SK-N-SH (cell line): ENCODE data around the gene KRTAP10-10. TPM values are rescaled to one million over a fixed set of nuclear protein-coding genes. Genes with fewer than 3 reads are reported as not detected.
"Not testable (repeated sequence)": the region's sequence is repeated elsewhere in the genome, so short reads cannot be mapped to it uniquely, and the experiment has no call there.

ENCODE experiments used
- CTCF ChIA-PET: fragments of 300-600, 350-600 bp; formaldehyde crosslinking; extraction: SDS; loops from one replicate; lab custom pipeline; 2021; lab: Yijun Ruan, JAX
- POLR2A ChIA-PET: fragments of 350-600 bp; sonication (Branson Sonifier 250); formaldehyde crosslinking; extraction: SDS; loops from one replicate; lab custom pipeline; 2020; ENCODE audit warnings: antibody characterized with exemption, inconsistent platforms; lab: Yijun Ruan, JAX
- DNase-seq: peaks from one replicate; pipeline ENCODE4 v3.0.0; 2012
- H2AFZ ChIP-seq: fragments of 200-600 bp; sonication (generic); 2 replicates; pipeline ENCODE4 v1.8.1; 2016; ENCODE audit warnings: antibody characterized with exemption, mild to moderate bottlenecking, low read depth
- H3F3A ChIP-seq: fragments of 200-600 bp; sonication (generic); replicated peaks from 2 replicates; pipeline ENCODE3; 2016; ENCODE audit warnings: antibody characterized with exemption, mild to moderate bottlenecking; ENCODE audit not compliant: insufficient read depth
- H3K27ac ChIP-seq, 2 experiments: fragments of 200-500 bp in 1 of 2; fragments of 200-600 bp in 1 of 2; sonication (Bioruptor generic) in 1 of 2; sonication (generic), shearing (Covaris generic) in 1 of 2; 2 replicates each; pipeline versions ENCODE4 v1.5.1 to v1.6.1; 2014 to 2016; ENCODE audit warnings: low read depth in 2 of 2, inconsistent platforms in 1 of 2, low read length in 1 of 2, mild to moderate bottlenecking in 1 of 2, mixed read lengths in 1 of 2
- H3K27me3 ChIP-seq: fragments of 200-600 bp; sonication (generic), shearing (Covaris generic); 2 replicates; pipeline ENCODE4 v1.6.1; 2016; ENCODE audit warnings: mixed run types; ENCODE audit not compliant: insufficient read depth
- H3K36me3 ChIP-seq, 2 experiments: fragments of 200-500 bp in 1 of 2; fragments of 200-600 bp in 1 of 2; sonication (Bioruptor generic) in 1 of 2; sonication (generic) in 1 of 2; replicated peaks in 1 of 2; 2 replicates each; pipeline versions ENCODE3 to v1.5.1; 2014 to 2016; ENCODE audit warnings: low read length in 1 of 2, mild to moderate bottlenecking in 1 of 2; ENCODE audit not compliant: insufficient read depth in 2 of 2, control insufficient read depth in 1 of 2
- H3K4me1 ChIP-seq, 2 experiments: fragments of 200-500 bp in 1 of 2; fragments of 200-600 bp in 1 of 2; sonication (Bioruptor generic) in 1 of 2; sonication (generic), shearing (Covaris generic) in 1 of 2; 2 replicates each; pipeline versions ENCODE4 v1.5.1 to v1.6.1; 2014 to 2016; ENCODE audit warnings: low read depth in 1 of 2, low read length in 1 of 2, mixed run types in 1 of 2; ENCODE audit not compliant: insufficient read depth in 2 of 2, control insufficient read depth in 1 of 2
- H3K4me2 ChIP-seq: fragments of 200-600 bp; sonication (generic), shearing (Covaris generic); 2 replicates; pipeline ENCODE4 v1.6.1; 2017; ENCODE audit warnings: mixed run types
- H3K4me3 ChIP-seq, 2 experiments: fragments of 200-500 bp in 1 of 2; fragments of 200-600 bp in 1 of 2; sonication (Bioruptor generic) in 1 of 2; sonication (generic), shearing (Covaris generic) in 1 of 2; 2 replicates each; pipeline versions ENCODE4 v1.5.1 to v1.8.1; 2014 to 2016; ENCODE audit warnings: low read depth in 2 of 2, inconsistent platforms in 1 of 2, low read length in 1 of 2, mild to moderate bottlenecking in 1 of 2, mixed read lengths in 1 of 2, moderate library complexity in 1 of 2
- H3K79me2 ChIP-seq: fragments of 200-600 bp; sonication (generic); 2 replicates; pipeline ENCODE4 v1.8.1; 2017; ENCODE audit warnings: mild to moderate bottlenecking; ENCODE audit not compliant: insufficient read depth
- H3K9ac ChIP-seq: fragments of 200-600 bp; sonication (generic); 2 replicates; pipeline ENCODE4 v1.6.1; 2017; ENCODE audit warnings: mixed run types
- H3K9me2 ChIP-seq: fragments of 200-600 bp; sonication (generic); 2 replicates; pipeline ENCODE4 v1.6.1; 2017; ENCODE audit warnings: mixed run types
- H3K9me3 ChIP-seq: fragments of 200-600 bp; sonication (generic); 2 replicates; pipeline ENCODE4 v1.6.1; 2017; ENCODE audit warnings: mixed run types, mild to moderate bottlenecking, moderate library complexity
- H4K20me1 ChIP-seq: fragments of 200-600 bp; sonication (generic); 2 replicates; pipeline ENCODE4 v1.6.1; 2017; ENCODE audit warnings: mild to moderate bottlenecking, mixed run types; ENCODE audit not compliant: insufficient read depth
- ELF1 ChIP-seq: IDR thresholded peaks from 2 replicates; pipeline ENCODE4 v1.4.0; 2012
- EP300 ChIP-seq, 2 experiments: IDR thresholded peaks; 2 replicates each; pipeline versions ENCODE4 v1.4.0 to v1.6.1; 2012; ENCODE audit warnings: borderline replicate concordance in 1 of 2, low read depth in 1 of 2, low read length in 1 of 2
- EZH2phosphoT487 ChIP-seq: fragments of 200-600 bp; sonication (generic); IDR thresholded peaks from 2 replicates; pipeline ENCODE4 v1.6.1; 2017; ENCODE audit warnings: low read depth, mixed run types, mild to moderate bottlenecking, antibody characterized with exemption, moderate library complexity, borderline replicate concordance
- FOSL2 ChIP-seq: IDR thresholded peaks from 2 replicates; pipeline ENCODE4 v1.4.0; 2012; ENCODE audit warnings: low read depth, mild to moderate bottlenecking, moderate library complexity, borderline replicate concordance
- FOXM1 ChIP-seq: IDR thresholded peaks from 2 replicates; pipeline ENCODE4 v1.4.0; 2012; ENCODE audit warnings: low read depth, mild to moderate bottlenecking
- GABPA ChIP-seq: IDR thresholded peaks from 2 replicates; pipeline ENCODE4 v1.4.0; 2012; ENCODE audit warnings: low read depth, mild to moderate bottlenecking
- GATA2 ChIP-seq: sonication (generic); formaldehyde crosslinking; IDR thresholded peaks from 2 replicates; pipeline ENCODE4 v1.5.0; 2020; ENCODE audit warnings: mild to moderate bottlenecking, missing genetic modification reagents
- JUND ChIP-seq: IDR thresholded peaks from 2 replicates; pipeline ENCODE4 v1.4.0; 2012
- MAX ChIP-seq: IDR thresholded peaks from 2 replicates; pipeline ENCODE4 v1.4.0; 2012; ENCODE audit warnings: low read depth
- MEF2A ChIP-seq: IDR thresholded peaks from 2 replicates; pipeline ENCODE4 v1.4.0; 2012; ENCODE audit warnings: low read depth, borderline replicate concordance
- NFIC ChIP-seq: IDR thresholded peaks from 2 replicates; pipeline ENCODE4 v1.4.0; 2012; ENCODE audit warnings: borderline replicate concordance
- NRF1 ChIP-seq: IDR thresholded peaks from 2 replicates; pipeline ENCODE4 v1.6.1; 2012; ENCODE audit warnings: low read depth, mild to moderate bottlenecking, low read length
- RAD21 ChIP-seq: IDR thresholded peaks from 2 replicates; pipeline ENCODE4 v1.6.1; 2012; ENCODE audit warnings: mild to moderate bottlenecking, low read length
- RXRA ChIP-seq: IDR thresholded peaks from 2 replicates; pipeline ENCODE4 v1.4.0; 2012; ENCODE audit warnings: low read depth, mild to moderate bottlenecking, borderline replicate concordance
- SMC3 ChIP-seq: IDR thresholded peaks from 2 replicates; pipeline ENCODE4 v1.6.1; 2012; ENCODE audit warnings: low read depth, low read length, improper control_type of control experiment
- YY1 ChIP-seq: IDR thresholded peaks from 2 replicates; pipeline ENCODE4 v1.4.0; 2012; ENCODE audit warnings: low read depth, mild to moderate bottlenecking
- WGBS: methylation state at CpG from one replicate; pipeline ENCODE4 v1.1.6; 2017; ENCODE audit warnings: low lambda C conversion rate; 5-methylcytosine and 5-hydroxymethylcytosine counted together
- polyA plus RNA-seq, 3 experiments: library from polyadenylated mRNA; depleted of rRNA; stranded (reverse); fragments of >200 nt; gene quantifications; 2 replicates each; pipeline ENCODE4 v1.2.3, GENCODE V29; 2012
- TF ChIP-seq, protein P1 (sequence below): fragments of 150-350 bp; IDR thresholded peaks from 2 replicates; pipeline ENCODE4 v1.6.1; 2016; ENCODE audit warnings: mild to moderate bottlenecking, low read depth, low read length
- TF ChIP-seq, protein P2 (sequence below): IDR thresholded peaks from 2 replicates; pipeline ENCODE4 v1.6.1; 2012; ENCODE audit warnings: mild to moderate bottlenecking, low read depth, low read length, moderate library complexity
- TF ChIP-seq, protein P3 (sequence below): IDR thresholded peaks from 2 replicates; pipeline ENCODE4 v1.4.0; 2012; ENCODE audit warnings: low read depth, borderline replicate concordance
- TF ChIP-seq, protein P4 (sequence below): IDR thresholded peaks from 2 replicates; pipeline ENCODE4; 2012

The KRTAP10-10 gene
- polyA plus RNA-seq, 1 of the 3 experiments (the other 2 are of a cell fraction): not detected

- Histone ChIP-seq H3K27me3 (peaks cover 45% of the 10 kb centered on the region), H3K4me3 (no peak overlapping the region), H3K27ac (no peak overlapping the region), H3K9ac (no peak overlapping the region), H3K79me2 (no peaks in the 10 kb centered on the region), H3K4me1 (no peaks in the 10 kb centered on the region), H3K9me3 (no peaks in the 10 kb centered on the region), H3K9me2 (no peaks in the 10 kb centered on the region), H3K4me2 (no peak overlapping the region), H4K20me1 (no peaks in the 10 kb centered on the region), H3F3A (no peaks in the 10 kb centered on the region), H3K36me3 (no peaks in the 10 kb centered on the region), H2AFZ (no peak overlapping the region)
- CTCF ChIA-PET: interaction anchor here (0.5 kb wide), 1 partner anchor 9 kb away, joined by 3 read pairs; no protein-coding TSS in a partner anchor
- POLR2A ChIA-PET: no interaction called here
- DNase-seq: no peak
- 2% methylated on average over 6 of the region's 6 CpGs for WGBS
- TF ChIP-seq MEF2A: no peak
- TF ChIP-seq NFIC: no peak
- TF ChIP-seq YY1: no peak
- TF ChIP-seq GABPA: no peak
- no peak for TF ChIP-seq FOXM1
- no peak for TF ChIP-seq RAD21
- no peak for TF ChIP-seq EZH2phosphoT487
- TF ChIP-seq GATA2 (CRISPR knock-in tag): no peak
- no peak for TF ChIP-seq RXRA
- TF ChIP-seq, protein P1, sequence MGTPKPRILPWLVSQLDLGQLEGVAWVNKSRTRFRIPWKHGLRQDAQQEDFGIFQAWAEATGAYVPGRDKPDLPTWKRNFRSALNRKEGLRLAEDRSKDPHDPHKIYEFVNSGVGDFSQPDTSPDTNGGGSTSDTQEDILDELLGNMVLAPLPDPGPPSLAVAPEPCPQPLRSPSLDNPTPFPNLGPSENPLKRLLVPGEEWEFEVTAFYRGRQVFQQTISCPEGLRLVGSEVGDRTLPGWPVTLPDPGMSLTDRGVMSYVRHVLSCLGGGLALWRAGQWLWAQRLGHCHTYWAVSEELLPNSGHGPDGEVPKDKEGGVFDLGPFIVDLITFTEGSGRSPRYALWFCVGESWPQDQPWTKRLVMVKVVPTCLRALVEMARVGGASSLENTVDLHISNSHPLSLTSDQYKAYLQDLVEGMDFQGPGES: no peak
- TF ChIP-seq EP300 (IDR thresholded peaks at IDR 0.05; ENCODE audit: borderline replicate concordance in 1 of 2, low read depth in 1 of 2, low read length in 1 of 2): no peak
- TF ChIP-seq, protein P2, sequence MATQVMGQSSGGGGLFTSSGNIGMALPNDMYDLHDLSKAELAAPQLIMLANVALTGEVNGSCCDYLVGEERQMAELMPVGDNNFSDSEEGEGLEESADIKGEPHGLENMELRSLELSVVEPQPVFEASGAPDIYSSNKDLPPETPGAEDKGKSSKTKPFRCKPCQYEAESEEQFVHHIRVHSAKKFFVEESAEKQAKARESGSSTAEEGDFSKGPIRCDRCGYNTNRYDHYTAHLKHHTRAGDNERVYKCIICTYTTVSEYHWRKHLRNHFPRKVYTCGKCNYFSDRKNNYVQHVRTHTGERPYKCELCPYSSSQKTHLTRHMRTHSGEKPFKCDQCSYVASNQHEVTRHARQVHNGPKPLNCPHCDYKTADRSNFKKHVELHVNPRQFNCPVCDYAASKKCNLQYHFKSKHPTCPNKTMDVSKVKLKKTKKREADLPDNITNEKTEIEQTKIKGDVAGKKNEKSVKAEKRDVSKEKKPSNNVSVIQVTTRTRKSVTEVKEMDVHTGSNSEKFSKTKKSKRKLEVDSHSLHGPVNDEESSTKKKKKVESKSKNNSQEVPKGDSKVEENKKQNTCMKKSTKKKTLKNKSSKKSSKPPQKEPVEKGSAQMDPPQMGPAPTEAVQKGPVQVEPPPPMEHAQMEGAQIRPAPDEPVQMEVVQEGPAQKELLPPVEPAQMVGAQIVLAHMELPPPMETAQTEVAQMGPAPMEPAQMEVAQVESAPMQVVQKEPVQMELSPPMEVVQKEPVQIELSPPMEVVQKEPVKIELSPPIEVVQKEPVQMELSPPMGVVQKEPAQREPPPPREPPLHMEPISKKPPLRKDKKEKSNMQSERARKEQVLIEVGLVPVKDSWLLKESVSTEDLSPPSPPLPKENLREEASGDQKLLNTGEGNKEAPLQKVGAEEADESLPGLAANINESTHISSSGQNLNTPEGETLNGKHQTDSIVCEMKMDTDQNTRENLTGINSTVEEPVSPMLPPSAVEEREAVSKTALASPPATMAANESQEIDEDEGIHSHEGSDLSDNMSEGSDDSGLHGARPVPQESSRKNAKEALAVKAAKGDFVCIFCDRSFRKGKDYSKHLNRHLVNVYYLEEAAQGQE: no peak
- TF ChIP-seq MAX: no peak
- TF ChIP-seq FOSL2: no peak
- no peak for TF ChIP-seq ELF1
- TF ChIP-seq, protein P3, sequence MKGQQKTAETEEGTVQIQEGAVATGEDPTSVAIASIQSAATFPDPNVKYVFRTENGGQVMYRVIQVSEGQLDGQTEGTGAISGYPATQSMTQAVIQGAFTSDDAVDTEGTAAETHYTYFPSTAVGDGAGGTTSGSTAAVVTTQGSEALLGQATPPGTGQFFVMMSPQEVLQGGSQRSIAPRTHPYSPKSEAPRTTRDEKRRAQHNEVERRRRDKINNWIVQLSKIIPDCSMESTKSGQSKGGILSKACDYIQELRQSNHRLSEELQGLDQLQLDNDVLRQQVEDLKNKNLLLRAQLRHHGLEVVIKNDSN: no peak
- TF ChIP-seq, protein P4, sequence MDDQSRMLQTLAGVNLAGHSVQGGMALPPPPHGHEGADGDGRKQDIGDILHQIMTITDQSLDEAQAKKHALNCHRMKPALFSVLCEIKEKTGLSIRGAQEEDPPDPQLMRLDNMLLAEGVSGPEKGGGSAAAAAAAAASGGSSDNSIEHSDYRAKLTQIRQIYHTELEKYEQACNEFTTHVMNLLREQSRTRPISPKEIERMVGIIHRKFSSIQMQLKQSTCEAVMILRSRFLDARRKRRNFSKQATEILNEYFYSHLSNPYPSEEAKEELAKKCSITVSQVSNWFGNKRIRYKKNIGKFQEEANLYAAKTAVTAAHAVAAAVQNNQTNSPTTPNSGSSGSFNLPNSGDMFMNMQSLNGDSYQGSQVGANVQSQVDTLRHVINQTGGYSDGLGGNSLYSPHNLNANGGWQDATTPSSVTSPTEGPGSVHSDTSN: no peak
- no peak for TF ChIP-seq NRF1
- no peak for TF ChIP-seq JUND
- TF ChIP-seq SMC3: no peak
Measured at GRCh38 chr21:44684483-44684882, 47.3 kb downstream of the KRTAP10-10 start.

- H3K9me3 ChIP-seq, CTCF ChIA-PET, H3K9me2 ChIP-seq, H3K79me2 ChIP-seq, H3K4me1 ChIP-seq, H3K9ac ChIP-seq, DNase-seq, H3K4me2 ChIP-seq, H2AFZ ChIP-seq, H3K4me3 ChIP-seq, H4K20me1 ChIP-seq, H3K36me3 ChIP-seq, H3K27ac ChIP-seq, H3F3A ChIP-seq: not testable (repeated sequence)
- H3K27me3 ChIP-seq: peaks cover 45% of the 10 kb centered on the region
- POLR2A ChIA-PET: interaction anchor here (1.0 kb wide), 1 partner anchor 30 kb away, joined by 3 read pairs; the partner anchor contains the start of gene KRTAP12-4
- WGBS: 24% methylated on average over 4 of the region's 6 CpGs
Measured at GRCh38 chr21:44685050-44685449, 47.9 kb downstream of the KRTAP10-10 start.
